ENCODE results near the gene GHRH. TPM values are rescaled to one million over a fixed set of nuclear protein-coding genes. Genes with fewer than 3 reads are reported as not detected.
A peak's percentile ranks its signal among the peaks of the same experiment; 100 is the strongest.

The GHRH gene
- total and polyA plus RNA-seq, 2 of the 4 experiments (the other 2 are of a cell fraction): not detected

- Histone ChIP-seq H3K9me1 (ENCODE audit: insufficient read depth, low read length) (peaks cover 12% of the 10 kb centered on the region), H3K4me1 (ENCODE audit: control insufficient read depth, insufficient read depth, low read length) (peaks cover 9% of the 10 kb centered on the region; the same call in 1 of the 2 replicates), H3K27me3 (ENCODE audit: control insufficient read depth, insufficient read depth, low read length) (no peaks in the 10 kb centered on the region), H3K14ac (replicated peaks; ENCODE audit: low read depth, low read length) (no peak overlapping the region), H2BK120ac (ENCODE audit: low read depth, low read length) (no peak overlapping the region), H3K9ac (ENCODE audit: low read depth, low read length) (no peak overlapping the region), H4K91ac (ENCODE audit: insufficient read depth, low read depth, low read length) (no peak overlapping the region), H2AFZ (replicated peaks; ENCODE audit: low read length, poor library complexity) (no peak overlapping the region), H3K4me3 (ENCODE audit: insufficient read depth, low read depth, low read length) (no peak overlapping the region), H4K8ac (ENCODE audit: low read depth in 2 of 2, low read length in 2 of 2) (no peak overlapping the region), H2AK9ac (replicated peaks; ENCODE audit: low read depth, low read length, poor library complexity) (peak overlapping the region; percentile 17), H2BK5ac (ENCODE audit: low read depth, low read length, poor library complexity, severe bottlenecking) (no peak overlapping the region), H3K4me2 (ENCODE audit: low read depth, low read length) (no peak overlapping the region), H2BK20ac (ENCODE audit: low read depth, low read length) (no peak overlapping the region), H4K5ac (ENCODE audit: low read depth, low read length) (no peak overlapping the region), H3K23ac (ENCODE audit: low read depth, low read length) (no peak overlapping the region), H3K36me3 (ENCODE audit: control insufficient read depth, insufficient read depth, low read length) (peaks cover 71% of the 10 kb centered on the region), H2AK5ac (ENCODE audit: low read depth, low read length) (no peak overlapping the region), H3K18ac (ENCODE audit: low read depth, low read length) (no peak overlapping the region), H3K56ac (ENCODE audit: extremely low read depth, insufficient read depth, low read length) (no peak overlapping the region), H3K9me3 (ENCODE audit: control insufficient read depth, insufficient read depth, low read length) (no peaks in the 10 kb centered on the region), H3K27ac (ENCODE audit: insufficient read depth, low read length) (no peak overlapping the region), H3K4ac (ENCODE audit: low read depth, low read length) (no peak overlapping the region), H4K20me1 (ENCODE audit: insufficient read depth, low read length) (peaks cover 7% of the 10 kb centered on the region; the same call in 1 of the 2 replicates), H2BK15ac (ENCODE audit: low read depth, low read length) (no peak overlapping the region), H3K79me1 (ENCODE audit: low read depth in 1 of 2, low read length in 2 of 2) (peaks cover 0 to 11% of the 10 kb centered on the region in 2 experiments; a peak in 1 of 4 replicates)
- POLR2A ChIA-PET (ENCODE audit: unreplicated experiment): no interaction called here
- in situ Hi-C loops (cut with MboI; ENCODE audit: low sequenced_read_pairs): no loop called here
- intact Hi-C loops (cut with micrococcal nuclease): no loop called here
- 20% methylated on average over 1 of the region's 1 CpG; no CpG with 5 or more reads in 1 of the 2 experiments for WGBS, 2 experiments (ENCODE audit: extremely low coverage in 2 of 2, insufficient read length in 1 of 2)
- dilution Hi-C loops (cut with HindIII; ENCODE audit: low sequenced_read_pairs, unreplicated experiment): no loop called here
- no peak for TF ChIP-seq BHLHE40 (IDR thresholded peaks at IDR 0.05; ENCODE audit: low read depth, low read length)
- DNase-seq (peak; percentile 10), ATAC-seq (ENCODE audit: low read depth) (peak; percentile 60)
- CTCF ChIA-PET: no interaction called here
- no TSS peak for BruUV-seq (replicated peaks)
Observed at GRCh38 chr20:37238935-37239451, 22.6 kb downstream of the GHRH start.

Data from IMR-90 (cell line).